ENCODE measurements around the gene CCDC174.

GRCh38 chr3:14614862-14615261 lies 36.7 kb upstream of the CCDC174 start:
- no peak for TF ChIP-seq CTCF (IDR thresholded peaks at IDR 0.05; ENCODE audit: low read length)
- no peak for TF ChIP-seq EZH2 (optimal IDR thresholded peaks at IDR 0.05; ENCODE audit: low read depth, low read length)

Measured in MM.1S (cell line).